ENCODE data around the gene E4F1. TPM values are rescaled to one million over a fixed set of nuclear protein-coding genes. Genes with fewer than 3 reads are reported as not detected.

Gene E4F1
- total RNA-seq, 4 donors from 2014 or later: 24.5 to 38.4 (median 27.0) TPM

GRCh38 chr16:2186505-2186904 is 36.9 kb upstream of the E4F1 start:
- H3K4me3 ChIP-seq: no peak overlapping the region
- H3K27ac ChIP-seq: no peak overlapping the region
- DNase-seq: no peak
- no peaks in the 10 kb centered on the region for H3K4me1 ChIP-seq
- H3K27me3 ChIP-seq: no peaks in the 10 kb centered on the region
- no peak for ATAC-seq
- no peak for TF ChIP-seq CTCF (IDR thresholded peaks at IDR 0.05 in 4 of 5, conservative IDR thresholded peaks at IDR 0.05 in 1 of 5)
- TF ChIP-seq POLR2A (IDR thresholded peaks at IDR 0.05): no peak
- in situ Hi-C loops (cut with MboI; ENCODE audit: low sequenced_read_pairs in 4 of 4) (no loop called here), intact Hi-C loops (cut with DNase I; ENCODE audit: low total_unique reads) (no loop called here)
- no peaks in the 10 kb centered on the region for H3K9me3 ChIP-seq
- H3K36me3 ChIP-seq: no peaks in the 10 kb centered on the region

GRCh38 chr16:2187212-2187611 is 36.2 kb upstream of the E4F1 start:
- in situ Hi-C loops (cut with MboI; ENCODE audit: low sequenced_read_pairs in 4 of 4): no loop called here
- no peaks in the 10 kb centered on the region for H3K4me1 ChIP-seq
- no peaks in the 10 kb centered on the region for H3K9me3 ChIP-seq
- DNase-seq (no peak), ATAC-seq (no peak)
- H3K36me3 ChIP-seq: no peaks in the 10 kb centered on the region
- H3K4me3 ChIP-seq: no peak overlapping the region
- H3K27ac ChIP-seq: no peak overlapping the region
- no peaks in the 10 kb centered on the region for H3K27me3 ChIP-seq
- intact Hi-C loops (cut with DNase I; ENCODE audit: low total_unique reads): no loop called here
- no peak for TF ChIP-seq POLR2A (IDR thresholded peaks at IDR 0.05)
- no peak for TF ChIP-seq CTCF (IDR thresholded peaks at IDR 0.05 in 4 of 5, conservative IDR thresholded peaks at IDR 0.05 in 1 of 5)

GRCh38 chr16:2188395-2188794 is 35.0 kb upstream of the E4F1 start:
- TF ChIP-seq POLR2A (IDR thresholded peaks at IDR 0.05) (no peak), CTCF (IDR thresholded peaks at IDR 0.05 in 4 of 5, conservative IDR thresholded peaks at IDR 0.05 in 1 of 5) (no peak)
- in situ Hi-C loops (cut with MboI; ENCODE audit: low sequenced_read_pairs in 4 of 4): no loop called here
- H3K27ac ChIP-seq: no peak overlapping the region
- H3K36me3 ChIP-seq: no peaks in the 10 kb centered on the region
- DNase-seq (no peak), ATAC-seq (no peak)
- no peaks in the 10 kb centered on the region for H3K9me3 ChIP-seq
- H3K4me1 ChIP-seq: no peaks in the 10 kb centered on the region
- intact Hi-C loops (cut with DNase I; ENCODE audit: low total_unique reads): no loop called here
- H3K4me3 ChIP-seq: no peak overlapping the region
- peaks cover 0 to under 1% (median 0%) of the 10 kb centered on the region in 3 donors for H3K27me3 ChIP-seq

GRCh38 chr16:2189252-2189893 is 34.0 kb upstream of the E4F1 start:
- DNase-seq (no peak), ATAC-seq (no peak)
- Histone ChIP-seq H3K36me3 (no peaks in the 10 kb centered on the region), H3K9me3 (no peaks in the 10 kb centered on the region), H3K27me3 (peaks cover 3 to 8% (median 8%) of the 10 kb centered on the region in 3 donors), H3K4me3 (no peak overlapping the region), H3K4me1 (no peaks in the 10 kb centered on the region), H3K27ac (no peak overlapping the region)
- intact Hi-C loops (cut with DNase I; ENCODE audit: low total_unique reads): no loop called here
- TF ChIP-seq POLR2A (IDR thresholded peaks at IDR 0.05): no peak
- no peak for TF ChIP-seq CTCF (IDR thresholded peaks at IDR 0.05 in 4 of 5, conservative IDR thresholded peaks at IDR 0.05 in 1 of 5)
- in situ Hi-C loops (cut with MboI; ENCODE audit: low sequenced_read_pairs in 4 of 4): no loop called here

Measured in gastrocnemius medialis (tissue), 4 donors.